GM18861 (cell line): ENCODE measurements around the gene CDC42EP1.
"Not testable (repeated sequence)": the region's sequence is repeated elsewhere in the genome, so short reads cannot be mapped to it uniquely, and the experiment has no call there.

Source experiments
- ATAC-seq: cut with Tn5 transposase; IDR thresholded peaks from one replicate; pipeline ENCODE4 v1.9.1; 2021; ENCODE audit not compliant: unreplicated experiment

CDC42EP1 gene

DNA sequence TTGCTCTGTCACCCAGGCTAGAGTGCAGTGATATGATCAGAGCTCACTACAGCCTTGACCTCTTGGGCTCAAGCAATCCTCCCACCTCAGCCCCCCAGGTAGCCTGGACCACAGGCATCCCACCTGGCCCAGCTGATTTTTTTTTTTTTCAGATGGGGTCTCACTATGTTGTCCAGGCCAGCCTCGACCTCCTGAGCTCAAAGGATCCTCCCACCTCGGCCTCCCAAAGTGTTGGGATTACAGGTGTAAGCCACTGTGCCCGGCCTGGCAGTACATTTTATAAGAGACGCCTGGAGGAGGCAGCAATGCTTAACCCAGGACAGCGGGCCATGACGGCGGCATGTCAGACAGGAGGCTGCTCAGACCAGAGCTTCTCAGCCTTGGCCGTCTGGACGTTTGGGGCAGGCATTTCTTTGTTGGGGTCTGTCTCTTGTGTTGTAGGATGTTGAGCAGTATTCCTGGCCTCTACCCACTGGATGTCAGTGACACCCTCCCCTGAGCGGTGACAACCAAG lies 15.3 kb downstream of the CDC42EP1 start:
- no peak for ATAC-seq

DNA sequence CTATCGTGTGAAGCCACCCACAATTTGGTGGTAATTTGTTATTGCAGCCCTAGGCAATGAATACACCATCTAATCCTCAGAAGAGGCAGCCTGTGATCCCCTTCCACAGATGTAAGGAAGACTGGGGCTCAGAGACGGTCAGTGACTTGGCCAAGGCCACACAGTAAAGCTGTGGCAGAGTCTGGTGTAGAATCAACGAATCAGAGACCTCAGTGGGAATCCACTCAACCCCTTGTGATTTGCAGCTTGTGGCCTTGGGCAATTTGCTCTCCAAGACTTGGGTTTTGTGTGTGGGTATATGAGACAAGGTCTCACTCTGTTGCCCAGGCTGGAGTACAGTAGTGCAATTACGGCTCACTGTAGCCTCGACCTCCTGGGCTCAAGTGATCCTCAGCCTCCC lies 17.7 kb downstream of the CDC42EP1 start:
- no peak for ATAC-seq

DNA sequence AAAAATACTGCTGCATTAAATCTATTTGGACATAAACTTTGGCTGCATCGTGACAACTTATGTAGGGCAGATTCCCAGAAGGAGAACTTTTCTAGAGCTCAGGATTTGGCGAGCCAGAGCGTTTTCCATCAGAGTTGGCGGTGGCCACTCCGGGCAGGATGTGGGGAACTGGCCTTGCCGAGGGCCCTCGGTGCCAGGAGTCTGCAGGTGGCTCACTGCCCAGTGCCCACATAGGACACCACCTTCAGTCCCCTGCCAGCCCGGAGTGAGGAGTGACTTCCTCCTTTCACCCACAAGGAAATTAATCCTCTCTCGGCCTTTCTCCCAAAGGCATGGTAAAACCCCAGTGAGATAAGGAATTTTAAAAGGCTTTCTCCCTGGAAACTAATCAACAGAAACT lies 21.2 kb downstream of the CDC42EP1 start:
- no peak for ATAC-seq

DNA sequence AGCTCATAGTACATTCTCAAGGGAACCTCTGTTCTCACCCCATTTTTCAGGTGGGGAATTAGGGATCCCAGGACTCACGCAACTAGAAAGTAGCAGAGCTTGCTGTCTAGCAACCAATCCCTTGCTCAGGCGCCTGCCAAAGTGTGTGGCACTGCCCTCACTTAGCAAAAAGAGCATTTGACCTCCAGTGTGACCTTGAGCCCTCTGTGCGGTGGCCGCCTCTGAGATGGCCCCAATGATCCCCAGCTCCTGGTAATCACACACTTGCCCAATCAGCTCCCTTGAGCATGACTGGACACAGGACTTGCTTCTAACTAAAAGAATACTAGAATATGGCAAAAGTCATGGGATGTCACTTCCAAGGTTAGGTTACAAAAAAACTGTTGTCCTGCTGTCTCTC lies 22.2 kb downstream of the CDC42EP1 start:
- ATAC-seq: no peak

DNA sequence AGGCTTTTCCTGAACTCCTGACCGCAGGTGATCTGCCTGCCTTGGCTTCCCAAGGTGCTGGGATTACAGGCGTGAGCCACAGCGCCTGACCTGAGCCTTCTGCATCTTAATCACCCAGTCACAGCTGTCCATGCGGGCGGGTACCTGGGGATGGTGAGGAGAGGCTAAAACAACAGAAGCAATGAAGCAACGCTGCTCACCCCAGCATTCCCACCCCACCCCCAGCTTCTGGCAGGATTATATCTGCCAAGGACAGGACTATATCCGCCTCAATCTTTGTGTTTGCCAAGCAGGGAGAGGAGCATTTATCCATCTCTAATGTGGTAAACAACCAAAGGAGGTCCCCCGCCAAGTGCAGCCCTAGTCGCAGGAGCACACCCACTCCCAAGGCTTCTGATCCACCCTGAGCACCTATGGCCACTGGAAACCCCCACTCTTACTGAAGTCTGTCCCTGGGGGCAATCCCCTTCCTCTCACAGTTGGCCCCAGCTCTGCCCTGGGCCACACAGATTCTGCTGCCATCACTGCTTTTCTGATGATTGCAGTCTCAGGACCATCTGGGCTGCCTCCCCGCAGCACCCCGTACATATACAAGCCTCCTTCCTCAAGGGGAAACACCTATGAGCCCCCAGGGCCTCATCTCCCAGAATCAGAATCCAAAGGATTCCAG lies 28.4 kb downstream of the CDC42EP1 start:
- no peak for ATAC-seq

DNA sequence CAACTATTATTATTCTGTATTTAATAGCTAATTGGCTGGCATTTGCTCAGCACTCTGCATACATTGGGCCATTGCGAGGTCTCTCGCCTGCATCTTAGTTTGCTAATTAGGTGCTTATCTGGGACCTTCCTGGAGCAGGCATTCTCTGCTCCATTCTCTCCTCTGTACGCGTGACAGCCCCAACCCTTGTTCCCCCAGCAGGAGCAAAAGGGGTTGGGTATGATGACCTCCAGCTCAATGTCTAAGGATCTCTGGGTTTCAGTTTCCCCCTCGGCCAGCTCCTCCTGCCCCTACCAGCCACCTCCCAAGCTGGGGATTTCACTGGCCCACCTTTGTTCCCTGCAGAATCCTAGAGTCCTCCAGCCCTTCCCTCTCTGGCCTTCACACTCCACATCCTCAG lies 29.4 kb downstream of the CDC42EP1 start:
- no peak for ATAC-seq

DNA sequence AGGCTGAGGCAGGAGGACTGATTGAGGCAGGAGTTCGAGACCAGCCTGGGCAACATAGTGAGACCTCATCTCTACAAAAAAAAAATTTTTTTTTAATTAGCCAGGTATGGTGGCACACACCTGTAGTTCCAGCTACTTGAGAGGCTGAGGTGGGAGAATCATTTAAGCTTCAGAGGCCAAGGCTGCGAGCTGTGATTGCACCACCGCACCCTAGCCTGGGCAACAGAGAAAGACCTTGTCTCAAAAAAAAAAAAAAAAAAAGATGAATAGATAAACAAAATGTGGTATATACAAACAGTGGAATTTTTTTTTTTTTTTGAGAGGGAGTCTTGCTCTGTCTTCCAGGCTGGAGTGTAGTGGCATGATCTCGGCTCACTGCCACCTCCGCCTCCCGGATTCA lies 30.8 kb downstream of the CDC42EP1 start:
- not testable (repeated sequence) for ATAC-seq

DNA sequence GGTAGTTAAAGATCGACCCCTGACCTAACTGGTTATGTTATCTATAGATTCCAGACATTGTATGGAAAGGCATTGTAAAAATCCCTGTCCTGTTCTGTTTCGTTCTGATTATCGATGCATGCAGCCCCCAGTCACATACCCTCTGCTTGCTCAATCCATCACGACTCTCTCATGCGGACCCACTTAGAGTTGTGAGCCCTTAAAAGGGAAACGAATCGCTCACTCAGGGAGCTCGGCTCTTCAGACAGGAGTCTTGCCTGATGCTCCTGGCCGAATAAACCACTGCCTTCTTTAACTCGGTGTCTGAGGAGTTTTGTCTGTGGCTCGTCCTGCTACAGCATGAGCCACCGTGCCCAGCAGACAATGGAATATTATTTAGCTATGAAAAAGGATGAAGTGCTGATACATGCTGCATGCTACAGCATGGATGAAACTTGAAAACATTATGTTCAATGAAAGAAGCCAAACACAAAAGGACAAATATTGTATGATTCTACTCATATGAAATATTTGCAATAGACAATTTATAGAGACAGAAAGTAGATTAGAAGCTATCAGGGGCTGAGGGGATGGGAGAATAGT lies 31.6 kb downstream of the CDC42EP1 start:
- ATAC-seq: no peak

DNA sequence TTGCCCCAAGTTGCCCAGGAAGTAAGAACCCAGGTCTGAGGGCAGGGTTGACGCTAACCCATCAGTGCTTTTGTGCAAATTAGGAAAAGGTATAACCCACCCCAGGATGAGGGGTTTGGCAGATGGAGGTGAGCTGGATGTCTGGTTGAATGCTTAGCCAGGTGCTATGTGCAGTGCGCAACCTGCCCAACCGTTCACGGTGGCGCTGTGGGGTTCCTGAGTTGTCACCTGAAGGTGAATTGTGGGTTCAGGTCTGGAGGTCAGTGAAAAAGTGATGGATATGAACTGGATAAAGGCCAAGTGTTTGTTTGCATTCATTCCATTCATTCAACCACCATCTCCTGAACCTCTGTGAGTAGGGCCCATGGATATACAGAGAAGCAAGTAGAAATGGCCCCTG lies 34.0 kb downstream of the CDC42EP1 start:
- no peak for ATAC-seq

DNA sequence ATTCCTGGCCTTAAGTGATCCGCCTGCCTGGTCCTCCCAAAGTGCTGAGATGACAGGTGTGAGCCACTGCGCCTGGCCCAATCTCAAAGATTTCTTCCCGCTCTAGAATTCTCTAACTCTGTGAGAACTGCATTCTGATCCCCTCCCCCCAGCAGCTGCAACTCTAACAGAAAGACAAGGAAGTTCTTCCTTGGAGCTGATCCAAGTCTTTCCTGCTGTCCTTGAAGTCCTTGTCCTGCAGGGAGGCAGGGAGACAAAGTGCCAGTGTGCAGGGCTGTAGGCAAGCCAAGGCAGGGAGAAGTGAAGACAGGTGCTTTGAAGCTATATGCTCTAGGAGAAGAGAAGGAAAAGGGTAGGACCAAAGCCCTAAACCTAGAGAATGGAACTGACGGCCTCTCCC lies 38.9 kb downstream of the CDC42EP1 start:
- no peak for ATAC-seq

DNA sequence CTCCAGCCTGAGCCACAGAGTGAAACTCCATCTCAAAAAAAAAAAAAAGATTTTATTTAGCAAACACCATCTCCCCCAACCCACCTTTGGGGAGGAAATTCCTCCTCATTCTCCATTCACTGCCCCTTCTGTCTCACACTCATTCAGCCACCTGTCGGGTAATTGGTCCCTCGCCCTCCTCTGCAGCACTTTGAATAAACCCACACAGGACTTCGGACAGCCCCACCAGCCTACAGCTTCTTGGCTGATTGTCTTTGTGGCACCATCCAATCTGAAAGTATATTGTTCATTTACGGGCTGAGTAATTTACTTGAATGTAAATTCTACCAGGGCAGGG lies 40.9 kb downstream of the CDC42EP1 start:
- no peak for ATAC-seq

DNA sequence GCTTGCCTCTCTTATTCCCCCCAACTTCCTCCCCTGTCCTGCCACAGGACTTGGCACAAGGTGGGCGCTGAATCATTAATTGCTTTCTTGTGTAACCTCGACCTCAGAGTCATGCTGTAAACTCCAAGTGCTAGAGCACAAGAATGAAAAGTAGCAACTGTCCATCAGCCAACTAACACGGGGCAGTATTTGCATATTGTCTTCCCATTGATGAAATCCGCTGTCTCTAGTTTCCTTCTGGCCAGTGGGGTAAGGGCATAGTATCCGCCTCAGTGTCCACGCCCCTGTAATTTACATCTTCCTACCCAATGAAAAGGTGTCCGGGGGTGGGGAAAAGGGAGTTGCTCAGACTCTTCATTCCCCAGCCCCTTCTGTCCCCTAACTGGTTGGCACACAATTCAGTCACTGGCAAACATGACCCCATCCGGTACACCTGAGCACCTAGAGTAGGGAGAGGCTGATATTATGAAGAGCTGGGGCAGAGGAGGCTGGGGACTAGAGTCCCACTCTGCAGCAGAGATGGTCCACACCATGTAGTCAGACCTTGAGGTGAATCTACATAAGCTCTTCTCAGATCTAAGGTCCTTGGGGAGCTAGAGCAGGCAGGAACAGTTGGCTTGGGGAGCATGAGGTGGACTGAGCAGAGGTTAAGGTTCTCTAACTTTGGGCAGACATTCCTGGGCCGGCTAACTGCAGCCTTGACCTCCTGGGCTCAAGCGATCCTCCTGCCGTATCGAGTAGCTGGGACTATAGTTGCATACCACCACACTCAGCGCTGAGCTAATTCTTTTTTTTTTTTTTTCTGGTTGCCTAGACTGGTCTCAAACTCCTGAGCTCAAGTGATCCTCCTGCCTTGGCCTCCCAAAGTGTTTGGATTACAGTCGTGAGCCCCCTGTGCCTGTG lies 41.5 kb downstream of the CDC42EP1 start:
- ATAC-seq: no peak

DNA sequence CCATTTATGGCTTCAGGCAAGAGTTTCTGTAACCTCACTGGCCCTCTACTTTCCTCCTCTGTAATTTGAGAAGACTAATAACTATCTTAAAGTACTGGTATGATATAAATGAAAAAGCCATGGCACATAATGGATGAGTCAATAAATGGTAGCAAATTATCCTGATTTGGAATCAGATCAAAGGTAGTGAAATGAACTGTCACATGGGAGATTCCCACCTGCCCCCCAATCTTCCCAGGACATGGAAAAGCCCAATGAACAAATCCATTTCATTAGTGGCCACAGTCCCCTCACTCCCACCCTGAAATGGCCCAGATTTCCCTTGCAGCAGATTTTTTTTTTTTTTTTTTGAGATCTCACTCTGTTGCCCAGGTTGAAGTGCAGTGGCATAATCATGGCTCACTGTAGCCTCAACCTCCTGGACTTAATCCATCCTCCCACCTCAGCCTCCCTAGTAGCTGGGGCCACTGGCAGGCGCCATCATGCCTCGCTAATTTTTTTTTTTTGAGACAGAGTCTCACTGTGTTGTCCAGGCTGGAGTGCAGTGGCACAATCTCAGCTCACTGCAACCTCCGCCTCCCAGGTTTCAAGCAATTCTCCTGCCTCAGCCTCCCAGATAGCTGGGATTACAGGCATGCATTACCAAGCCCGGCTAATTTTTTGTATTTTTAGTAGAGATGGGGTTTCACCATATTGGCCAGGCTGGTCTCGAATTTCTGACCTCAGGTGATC lies 42.4 kb downstream of the CDC42EP1 start:
- not testable (repeated sequence) for ATAC-seq

DNA sequence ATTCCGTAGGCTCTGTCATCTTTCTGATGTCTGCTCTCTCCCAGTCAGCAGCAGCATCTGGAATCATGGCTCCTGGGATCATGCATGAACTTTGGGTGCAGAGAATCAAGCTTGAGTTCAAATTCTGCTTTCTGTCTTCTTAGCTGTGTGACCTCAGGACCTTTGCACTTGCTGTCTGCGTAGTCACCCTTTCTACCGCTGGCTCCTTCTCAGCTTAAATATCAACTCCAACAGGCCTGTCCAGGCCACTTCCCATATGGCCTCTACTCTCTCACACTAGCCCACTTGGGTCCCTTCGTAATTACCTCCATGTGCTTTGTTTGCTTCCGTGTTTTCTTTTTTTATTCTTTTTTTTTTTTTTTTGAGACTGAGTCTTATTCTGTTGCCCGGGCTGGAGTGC lies 43.8 kb downstream of the CDC42EP1 start:
- ATAC-seq: no peak

DNA sequence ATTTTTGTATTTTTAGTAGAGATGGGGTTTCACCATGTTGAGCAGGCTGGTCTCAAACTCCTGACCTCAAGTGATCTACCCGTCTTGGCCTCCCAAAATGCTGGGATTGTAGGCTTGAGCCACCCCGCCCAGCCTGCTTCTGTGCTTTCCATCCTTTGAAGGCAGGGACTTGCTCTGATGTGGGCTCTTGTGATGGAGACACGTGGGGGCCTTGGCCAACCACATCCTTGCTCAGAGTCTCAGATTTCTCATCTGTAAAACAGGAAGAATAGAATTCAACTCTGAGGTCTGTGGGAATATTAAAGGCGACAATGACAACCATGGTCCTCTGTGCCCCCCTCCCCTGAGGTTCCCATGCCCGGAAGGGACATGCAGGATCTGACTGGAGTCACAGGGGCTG lies 44.6 kb downstream of the CDC42EP1 start:
- no peak for ATAC-seq

DNA sequence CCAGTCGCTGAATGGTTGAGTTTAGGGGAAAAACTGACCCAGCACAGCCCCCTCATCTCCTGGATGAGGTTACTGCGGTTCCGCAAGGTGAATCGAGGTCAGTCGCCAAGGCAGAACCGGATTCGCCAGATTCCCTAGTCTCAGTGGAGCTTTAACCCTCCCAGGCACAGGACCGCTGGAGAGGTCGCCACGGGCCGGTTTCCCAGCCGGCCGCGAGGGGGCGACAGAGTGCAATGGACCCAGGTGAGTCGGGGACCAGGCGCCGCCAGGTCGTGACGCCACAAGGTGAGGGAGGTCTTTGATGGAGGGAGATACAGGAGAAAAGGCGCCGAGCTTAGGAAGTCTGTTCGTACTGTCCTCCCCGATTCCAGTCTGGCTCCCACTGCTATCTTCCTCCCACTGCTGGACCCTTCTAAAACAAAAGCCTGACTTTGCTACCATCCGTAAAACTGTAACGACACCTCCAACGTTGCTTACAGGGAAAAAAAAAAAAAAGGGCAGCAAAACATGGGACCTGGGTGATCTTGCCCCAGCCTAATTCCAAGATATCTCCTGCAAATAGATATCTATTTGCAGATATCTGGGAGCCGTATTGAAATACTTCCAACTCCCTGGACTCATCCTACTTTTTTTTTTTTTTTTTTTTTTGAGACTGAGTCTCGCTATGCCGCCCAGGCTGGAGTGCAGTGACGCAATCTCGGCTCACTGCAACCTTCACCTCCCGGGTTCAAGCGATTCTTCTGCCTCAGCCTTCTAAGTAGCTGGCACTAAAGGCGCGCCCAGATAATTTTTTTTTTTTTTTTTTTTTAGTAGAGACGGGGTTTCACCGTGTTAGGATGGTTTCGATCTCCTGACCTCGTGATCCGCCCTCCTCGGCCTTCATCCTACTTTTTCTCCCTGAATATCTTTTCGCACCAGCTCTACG lies 47.0 kb downstream of the CDC42EP1 start:
- peak; percentile 31 for ATAC-seq

DNA sequence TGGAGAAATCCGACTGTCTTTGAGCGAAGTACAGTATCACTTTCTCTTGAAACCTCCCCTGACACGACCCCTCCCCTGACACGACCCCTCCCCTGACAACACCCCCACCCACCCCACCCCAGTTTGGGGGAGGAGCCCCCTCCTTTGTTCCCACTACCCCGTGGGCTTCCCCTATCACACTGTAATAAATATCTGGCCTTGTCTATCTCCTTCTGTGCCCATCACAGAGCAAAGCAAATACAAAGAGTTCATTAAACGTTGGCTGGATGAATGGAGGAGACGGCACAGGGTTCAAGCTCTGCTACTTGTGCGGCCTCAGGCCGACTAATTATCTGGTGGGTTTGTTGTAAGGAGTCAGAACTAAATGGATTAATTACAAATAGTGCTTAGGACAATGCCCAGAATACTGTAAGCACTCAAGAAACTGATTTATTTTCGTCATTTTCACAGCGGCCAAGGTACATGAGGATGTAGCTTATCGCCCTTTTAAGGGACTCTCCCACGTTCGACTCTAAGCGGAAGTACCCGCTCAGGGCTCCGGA lies 47.7 kb downstream of the CDC42EP1 start:
- ATAC-seq: no peak

DNA sequence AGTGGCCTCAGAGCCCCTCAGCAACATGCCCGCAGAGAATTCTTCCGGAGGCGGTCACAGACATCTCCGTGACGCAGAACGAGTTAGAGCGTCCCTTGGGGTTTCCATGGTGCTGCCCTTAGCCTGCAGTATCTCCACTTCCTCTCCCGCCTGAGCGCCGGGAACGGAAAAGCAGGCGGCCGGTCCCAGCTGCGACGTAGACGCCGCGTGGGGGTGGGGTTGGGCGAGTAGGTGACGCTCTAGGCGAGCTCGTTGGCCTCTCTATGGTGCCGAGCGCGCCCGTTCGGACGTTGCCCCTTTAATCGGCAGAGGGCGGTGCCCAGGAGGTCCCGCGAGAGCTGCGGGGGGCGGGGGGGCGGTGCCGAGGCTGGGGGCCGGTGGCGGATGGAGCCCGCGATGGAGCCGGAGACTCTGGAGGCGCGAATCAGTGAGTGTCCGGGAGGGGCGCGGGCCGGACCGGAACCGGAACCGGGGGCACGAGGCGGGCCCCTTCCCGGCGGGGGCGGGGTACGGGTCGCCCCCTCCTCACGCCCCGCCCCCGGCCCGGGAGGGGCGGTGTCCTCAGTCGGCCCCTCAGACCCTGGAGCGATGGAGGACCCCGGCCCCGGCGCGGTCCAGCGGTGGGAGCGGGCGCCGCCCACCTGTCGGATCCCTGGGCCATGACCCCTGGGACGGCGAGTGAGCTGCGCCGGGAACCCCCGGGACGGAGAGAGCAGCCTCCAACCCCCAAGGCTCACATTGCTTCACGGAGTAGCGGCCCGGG lies 48.4 kb downstream of the CDC42EP1 start, which contains the start of gene GGA1:
Gene GGA1 (plus strand): TSS at position 358 of the 763 bp plus-strand sequence. CDS start 27 bp downstream, at position 385.
- ATAC-seq: peak; percentile 61
